PC-9 (cell line): Measurements from ENCODE around the gene TMEM203. TPM values are rescaled to one million over a fixed set of nuclear protein-coding genes. Genes with fewer than 3 reads are reported as not detected.

Experiments
- BruUV-seq: library from RNA; stranded (reverse); fragments of 400-500 nt; replicated peaks from 2 replicates; lab custom pipeline; 2021; lab: Mats Ljungman, UMichigan
- CTCF ChIA-PET: fragments of 300-600 bp; sonication (Branson Sonifier 250); formaldehyde crosslinking; loops from one replicate; lab custom pipeline; 2022; ENCODE audit warnings: antibody characterized with exemption; lab: Charles Lee
- POLR2A ChIA-PET: fragments of 300-600 bp; sonication (Branson Sonifier 250); formaldehyde crosslinking; loops from one replicate; lab custom pipeline; 2022; ENCODE audit warnings: antibody characterized with exemption; ENCODE audit not compliant: unreplicated experiment; lab: Charles Lee
- DNase-seq, 2 experiments: peaks; one replicate each; pipeline versions ENCODE4 v3.0.0 to v3.0.0-alpha.2; 2015 to 2022; ENCODE audit warnings: mixed read lengths in 1 of 2
- H2AFZ ChIP-seq: fragments of 200-600 bp; sonication (generic); 2 replicates; pipeline ENCODE4 v1.8.1; 2017; ENCODE audit warnings: antibody characterized with exemption
- H3F3A ChIP-seq: fragments of 200-600 bp; sonication (generic); 2 replicates; pipeline ENCODE4 v1.8.1; 2017; ENCODE audit warnings: antibody characterized with exemption, mild to moderate bottlenecking, low read depth; ENCODE audit not compliant: insufficient read depth
- H3K27ac ChIP-seq: fragments of 200-600 bp; sonication (generic); 2 replicates; pipeline ENCODE4 v1.6.1; 2016; ENCODE audit warnings: mixed run types
- H3K27me3 ChIP-seq: fragments of 200-600 bp; sonication (generic); 2 replicates; pipeline ENCODE4 v1.6.1; 2016; ENCODE audit warnings: low read depth, mixed run types; ENCODE audit not compliant: insufficient read depth
- H3K36me3 ChIP-seq: fragments of 200-600 bp; sonication (generic); 2 replicates; pipeline ENCODE4 v1.6.1; 2016; ENCODE audit warnings: low read depth, mixed run types
- H3K4me1 ChIP-seq: fragments of 200-600 bp; sonication (generic); replicated peaks from 2 replicates; pipeline ENCODE4 v1.6.1; 2016; ENCODE audit warnings: mixed run types; ENCODE audit not compliant: insufficient read depth
- H3K4me2 ChIP-seq: fragments of 200-600 bp; sonication (generic); 2 replicates; pipeline ENCODE4 v1.6.1; 2017; ENCODE audit warnings: mixed run types
- H3K4me3 ChIP-seq: fragments of 200-600 bp; sonication (generic); 2 replicates; pipeline ENCODE4 v1.6.1; 2016; ENCODE audit warnings: mixed run types
- H3K79me2 ChIP-seq: fragments of 200-600 bp; sonication (generic); 2 replicates; pipeline ENCODE4 v1.6.1; 2017; ENCODE audit warnings: low read depth, mixed run types
- H3K9me2 ChIP-seq: fragments of 200-600 bp; sonication (generic); 2 replicates; pipeline ENCODE4 v1.8.1; 2017; ENCODE audit warnings: mild to moderate bottlenecking; ENCODE audit not compliant: insufficient read depth
- H3K9me3 ChIP-seq: fragments of 200-600 bp; sonication (generic); 2 replicates; pipeline ENCODE4 v1.8.1; 2016; ENCODE audit warnings: low read depth; ENCODE audit not compliant: insufficient read depth
- H4K20me1 ChIP-seq: fragments of 200-600 bp; sonication (generic); 2 replicates; pipeline ENCODE4 v1.8.1; 2017; ENCODE audit not compliant: insufficient read depth
- EZH2 ChIP-seq: fragments of 200-600 bp; sonication (generic); IDR thresholded peaks from 2 replicates; pipeline ENCODE4 v1.8.0; 2017; ENCODE audit warnings: antibody characterized with exemption, low read depth
- intact Hi-C: fragments of 100-400 bp; cut with micrococcal nuclease; formaldehyde crosslinking; loops from one replicate; pipeline ENCODE4 v1.10.0; 2022; ENCODE audit not compliant: unreplicated experiment
- total RNA-seq: library from RNA; stranded (reverse); gene quantifications from 2 replicates; pipeline ENCODE4 v1.2.3, GENCODE V29; 2021
- TF ChIP-seq, protein P1 (sequence below): fragments of 200-600 bp; sonication (generic); conservative IDR thresholded peaks from 2 replicates; pipeline ENCODE4 v1.6.1; 2017; ENCODE audit warnings: mixed run types, antibody characterized with exemption, mild to moderate bottlenecking, moderate library complexity

Gene TMEM203
- total RNA-seq, 1 experiment from 2014 or later: 45.5 TPM

DNA sequence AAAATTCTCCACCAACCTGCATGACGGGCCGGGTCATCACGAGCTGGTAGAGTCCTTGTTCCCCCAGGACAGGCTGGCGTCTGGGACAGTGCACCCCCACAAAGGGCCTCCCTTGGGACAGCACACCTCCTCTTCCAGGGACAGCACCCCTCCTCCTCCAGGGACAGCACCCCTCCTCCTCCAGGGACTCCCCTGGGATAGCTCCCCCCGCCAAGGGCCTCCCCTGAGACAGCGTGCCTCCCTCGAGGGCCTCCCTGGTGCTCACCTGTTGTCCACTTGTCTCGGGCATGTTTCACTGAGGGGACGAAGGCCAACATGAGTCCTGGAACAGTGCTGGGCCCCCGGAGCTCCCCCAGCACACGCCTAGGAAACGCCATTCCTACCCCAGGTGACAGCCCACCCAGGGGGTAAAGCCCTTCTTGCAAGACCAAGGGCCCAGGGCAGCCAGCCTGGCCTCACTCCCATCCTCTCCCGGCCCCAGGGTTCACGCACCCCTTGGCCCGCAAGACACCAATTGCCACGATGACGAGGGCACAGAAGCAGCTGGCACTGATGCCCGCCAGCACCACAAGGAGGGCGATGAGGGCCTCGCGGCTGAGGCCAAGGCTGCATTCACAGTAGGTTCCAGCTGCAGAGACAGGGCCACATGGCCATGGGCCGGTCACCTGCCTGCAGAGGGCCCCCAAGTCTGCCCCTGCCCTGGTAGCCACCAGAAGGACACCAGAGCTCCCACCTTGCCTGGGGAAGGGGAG, 34.1 kb downstream of the TMEM203 start:
- intact Hi-C loops: no loop called here
- Histone ChIP-seq H3K4me2 (no peak overlapping the region), H3K27ac (no peak overlapping the region), H3K27me3 (no peaks in the 10 kb centered on the region), H3K9me2 (no peaks in the 10 kb centered on the region), H3K36me3 (no peaks in the 10 kb centered on the region), H2AFZ (no peak overlapping the region), H3K9me3 (no peaks in the 10 kb centered on the region), H3K4me1 (peaks cover 13% of the 10 kb centered on the region; the same call in 1 of the 2 replicates), H3F3A (peaks cover 9% of the 10 kb centered on the region; the same call in 1 of the 2 replicates), H3K4me3 (no peak overlapping the region), H3K79me2 (no peaks in the 10 kb centered on the region), H4K20me1 (no peaks in the 10 kb centered on the region)
- ChIA-PET CTCF (no interaction called here), POLR2A (interaction anchor here (0.5 kb wide), 1 partner anchor 595 kb away, joined by 5 read pairs; no protein-coding TSS in a partner anchor)
- no peak for TF ChIP-seq EZH2
- TF ChIP-seq, protein P1, sequence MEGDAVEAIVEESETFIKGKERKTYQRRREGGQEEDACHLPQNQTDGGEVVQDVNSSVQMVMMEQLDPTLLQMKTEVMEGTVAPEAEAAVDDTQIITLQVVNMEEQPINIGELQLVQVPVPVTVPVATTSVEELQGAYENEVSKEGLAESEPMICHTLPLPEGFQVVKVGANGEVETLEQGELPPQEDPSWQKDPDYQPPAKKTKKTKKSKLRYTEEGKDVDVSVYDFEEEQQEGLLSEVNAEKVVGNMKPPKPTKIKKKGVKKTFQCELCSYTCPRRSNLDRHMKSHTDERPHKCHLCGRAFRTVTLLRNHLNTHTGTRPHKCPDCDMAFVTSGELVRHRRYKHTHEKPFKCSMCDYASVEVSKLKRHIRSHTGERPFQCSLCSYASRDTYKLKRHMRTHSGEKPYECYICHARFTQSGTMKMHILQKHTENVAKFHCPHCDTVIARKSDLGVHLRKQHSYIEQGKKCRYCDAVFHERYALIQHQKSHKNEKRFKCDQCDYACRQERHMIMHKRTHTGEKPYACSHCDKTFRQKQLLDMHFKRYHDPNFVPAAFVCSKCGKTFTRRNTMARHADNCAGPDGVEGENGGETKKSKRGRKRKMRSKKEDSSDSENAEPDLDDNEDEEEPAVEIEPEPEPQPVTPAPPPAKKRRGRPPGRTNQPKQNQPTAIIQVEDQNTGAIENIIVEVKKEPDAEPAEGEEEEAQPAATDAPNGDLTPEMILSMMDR: no peak
- no peak for DNase-seq
- BruUV-seq: no TSS peak

GRCh38 chr9:137170486-137171148, 34.8 kb downstream of the TMEM203 start:
- intact Hi-C loops: no loop called here
- no peak for DNase-seq
- no peaks in the 10 kb centered on the region for H3K27me3 ChIP-seq
- no peaks in the 10 kb centered on the region for H3K36me3 ChIP-seq
- H3K79me2 ChIP-seq: no peaks in the 10 kb centered on the region
- H3K27ac ChIP-seq: no peak overlapping the region
- H3K4me1 ChIP-seq: peaks cover 13% of the 10 kb centered on the region; the same call in 1 of the 2 replicates
- POLR2A ChIA-PET: interaction anchor here (0.5 to 0.7 kb wide), 2 partner anchors 8 to 594 kb away, joined by 3 to 5 read pairs; no protein-coding TSS in a partner anchor
- H3F3A ChIP-seq: peaks cover 11% of the 10 kb centered on the region; the same call in 1 of the 2 replicates
- no peak for TF ChIP-seq EZH2
- TF ChIP-seq, protein P1: no peak
- no peaks in the 10 kb centered on the region for H3K9me3 ChIP-seq
- CTCF ChIA-PET: no interaction called here
- no TSS peak for BruUV-seq
- H3K9me2 ChIP-seq: no peaks in the 10 kb centered on the region
- H2AFZ ChIP-seq: no peak overlapping the region
- no peaks in the 10 kb centered on the region for H4K20me1 ChIP-seq
- H3K4me3 ChIP-seq: no peak overlapping the region
- H3K4me2 ChIP-seq: no peak overlapping the region

GRCh38 chr9:137169896-137170358, 35.5 kb downstream of the TMEM203 start, which contains the start of gene LRRC26:
Gene LRRC26 (minus strand): TSS chr9:137170051. CDS start chr9:137169943, 108 bp downstream.
- no TSS peak for BruUV-seq

More at GRCh38 chr9:137169896-137170358, 35.5 kb downstream of the TMEM203 start, which contains the start of gene LRRC26:
- Histone ChIP-seq H3K4me3 (peak within 1 kb of the TSS; percentile 75), H3K27me3 (no peaks in the 10 kb centered on the region), H3K9me2 (no peaks in the 10 kb centered on the region), H3F3A (peaks cover 11% of the 10 kb centered on the region; the same call in 1 of the 2 replicates), H3K36me3 (no peaks in the 10 kb centered on the region), H3K27ac (no peak within 1 kb of the TSS), H3K4me2 (peak within 1 kb of the TSS; percentile 99), H3K79me2 (no peaks in the 10 kb centered on the region), H2AFZ (peak within 1 kb of the TSS; percentile 83), H3K4me1 (peaks cover 13% of the 10 kb centered on the region; the same call in 1 of the 2 replicates), H4K20me1 (no peaks in the 10 kb centered on the region), H3K9me3 (no peaks in the 10 kb centered on the region)
- intact Hi-C loops: loop anchor here (5.0 kb wide), 1 partner anchor 43 kb away; no protein-coding TSS in a partner anchor
- TF ChIP-seq, protein P1: no peak
- TF ChIP-seq EZH2: no peak
- ChIA-PET CTCF (no interaction called here), POLR2A (interaction anchor here (0.7 kb wide), 1 partner anchor 8 kb away, joined by 3 read pairs; no protein-coding TSS in a partner anchor)
- no peak for DNase-seq
